ENCODE results near the gene ANXA8. TPM values are rescaled to one million over a fixed set of nuclear protein-coding genes. Genes with fewer than 3 reads are reported as not detected.
"Not testable (repeated sequence)": the region's sequence is repeated elsewhere in the genome, so short reads cannot be mapped to it uniquely, and the experiment has no call there.

Gene ANXA8
- polyA plus RNA-seq, 1 experiment = 0.27 TPM

GRCh38 chr10:47456079-47456785 is 27.7 kb downstream of the ANXA8 start:
- Histone ChIP-seq H3K36me3 (ENCODE audit: control insufficient read depth, insufficient read depth, low read length) (no peaks in the 10 kb centered on the region), H3K4me3 (ENCODE audit: low read depth, low read length) (no peak overlapping the region), H3K27me3 (ENCODE audit: control insufficient read depth, insufficient read depth, low read length) (peaks cover 6% of the 10 kb centered on the region)
- ChIA-PET POLR2A (no interaction called here), CTCF (interaction anchor here (1.1 to 1.4 kb wide), 3 partner anchors 16 to 95 kb away, joined by 4 read pairs; no protein-coding TSS in a partner anchor)
- no peak for DNase-seq (ENCODE audit: low read depth)
- no peak for TF ChIP-seq CTCF (IDR thresholded peaks at IDR 0.05; ENCODE audit: insufficient read depth, low read depth, low read length)

GRCh38 chr10:47455350-47456078 is 28.4 kb downstream of the ANXA8 start:
- DNase-seq (ENCODE audit: low read depth); H3K27me3 ChIP-seq (ENCODE audit: control insufficient read depth, insufficient read depth, low read length); POLR2A ChIA-PET; H3K4me3 ChIP-seq (ENCODE audit: low read depth, low read length); H3K36me3 ChIP-seq (ENCODE audit: control insufficient read depth, insufficient read depth, low read length): not testable (repeated sequence)
- CTCF ChIA-PET = interaction anchor here (1.1 to 2.7 kb wide), 4 partner anchors 16 to 94 kb away, joined by 4 to 8 read pairs (median 4); no protein-coding TSS in a partner anchor

- Histone ChIP-seq H3K4me3 (ENCODE audit: low read depth, low read length) (no peak overlapping the region), H3K36me3 (ENCODE audit: control insufficient read depth, insufficient read depth, low read length) (no peaks in the 10 kb centered on the region), H3K27me3 (ENCODE audit: control insufficient read depth, insufficient read depth, low read length) (peaks cover 6% of the 10 kb centered on the region)
- ChIA-PET CTCF (interaction anchor here (1.1 to 2.7 kb wide), 2 partner anchors 15 to 16 kb away, joined by 4 to 8 read pairs; no protein-coding TSS in a partner anchor), POLR2A (no interaction called here)
- no peak for DNase-seq (ENCODE audit: low read depth)
- TF ChIP-seq CTCF (IDR thresholded peaks at IDR 0.05; ENCODE audit: insufficient read depth, low read depth, low read length) = no peak
Measured at GRCh38 chr10:47454780-47455058, 29.2 kb downstream of the ANXA8 start.

GRCh38 chr10:47454008-47454779 is 29.7 kb downstream of the ANXA8 start:
- TF ChIP-seq CTCF (IDR thresholded peaks at IDR 0.05; ENCODE audit: insufficient read depth, low read depth, low read length) = no peak
- no peak overlapping the region for H3K4me3 ChIP-seq (ENCODE audit: low read depth, low read length)
- no peak for DNase-seq (ENCODE audit: low read depth)
- H3K36me3 ChIP-seq (ENCODE audit: control insufficient read depth, insufficient read depth, low read length) = no peaks in the 10 kb centered on the region
- POLR2A ChIA-PET = no interaction called here
- peaks cover 6% of the 10 kb centered on the region for H3K27me3 ChIP-seq (ENCODE audit: control insufficient read depth, insufficient read depth, low read length)
- CTCF ChIA-PET = interaction anchor here (2.7 kb wide), 1 partner anchor 16 kb away, joined by 8 read pairs; no protein-coding TSS in a partner anchor

- POLR2A ChIA-PET = no interaction called here
- Histone ChIP-seq H3K27me3 (ENCODE audit: control insufficient read depth, insufficient read depth, low read length) (peaks cover 6% of the 10 kb centered on the region), H3K4me3 (ENCODE audit: low read depth, low read length) (no peak overlapping the region), H3K36me3 (ENCODE audit: control insufficient read depth, insufficient read depth, low read length) (no peaks in the 10 kb centered on the region)
- CTCF ChIA-PET = interaction anchor here (2.7 kb wide), 1 partner anchor 15 kb away, joined by 8 read pairs; no protein-coding TSS in a partner anchor
- no peak for DNase-seq (ENCODE audit: low read depth)
- no peak for TF ChIP-seq CTCF (IDR thresholded peaks at IDR 0.05; ENCODE audit: insufficient read depth, low read depth, low read length)
Measured at GRCh38 chr10:47453141-47454007, 30.5 kb downstream of the ANXA8 start.

Measured in BJ (cell line).